ENCODE data around the gene DOCK1.

DNA sequence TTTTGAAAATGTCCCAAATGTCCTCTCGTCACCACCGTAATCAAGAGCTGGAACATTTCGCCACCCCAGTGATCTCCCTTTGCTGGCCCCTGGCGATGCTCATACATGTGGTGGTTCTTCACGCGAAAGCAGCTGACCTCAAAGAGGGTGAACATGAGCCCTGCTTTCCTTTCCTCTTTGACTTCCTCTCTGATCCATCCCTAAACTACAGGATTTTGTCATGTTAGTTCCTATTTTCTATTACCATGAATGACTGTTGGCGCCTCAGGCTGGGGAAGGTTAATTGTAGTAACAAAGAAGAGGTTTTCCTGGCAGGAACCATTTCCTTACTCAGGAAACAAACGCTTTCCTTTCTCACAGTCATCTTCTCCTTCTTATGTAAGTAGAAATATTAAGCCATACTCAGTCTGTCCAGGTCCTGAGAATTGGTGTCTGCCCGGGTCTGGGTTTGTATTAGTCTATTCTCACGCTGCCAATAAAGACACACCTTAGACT is 176.7 kb downstream of the DOCK1 start:
- no peak for TF ChIP-seq EZH2 (IDR thresholded peaks at IDR 0.05)
- TF ChIP-seq, protein P1, sequence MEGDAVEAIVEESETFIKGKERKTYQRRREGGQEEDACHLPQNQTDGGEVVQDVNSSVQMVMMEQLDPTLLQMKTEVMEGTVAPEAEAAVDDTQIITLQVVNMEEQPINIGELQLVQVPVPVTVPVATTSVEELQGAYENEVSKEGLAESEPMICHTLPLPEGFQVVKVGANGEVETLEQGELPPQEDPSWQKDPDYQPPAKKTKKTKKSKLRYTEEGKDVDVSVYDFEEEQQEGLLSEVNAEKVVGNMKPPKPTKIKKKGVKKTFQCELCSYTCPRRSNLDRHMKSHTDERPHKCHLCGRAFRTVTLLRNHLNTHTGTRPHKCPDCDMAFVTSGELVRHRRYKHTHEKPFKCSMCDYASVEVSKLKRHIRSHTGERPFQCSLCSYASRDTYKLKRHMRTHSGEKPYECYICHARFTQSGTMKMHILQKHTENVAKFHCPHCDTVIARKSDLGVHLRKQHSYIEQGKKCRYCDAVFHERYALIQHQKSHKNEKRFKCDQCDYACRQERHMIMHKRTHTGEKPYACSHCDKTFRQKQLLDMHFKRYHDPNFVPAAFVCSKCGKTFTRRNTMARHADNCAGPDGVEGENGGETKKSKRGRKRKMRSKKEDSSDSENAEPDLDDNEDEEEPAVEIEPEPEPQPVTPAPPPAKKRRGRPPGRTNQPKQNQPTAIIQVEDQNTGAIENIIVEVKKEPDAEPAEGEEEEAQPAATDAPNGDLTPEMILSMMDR (IDR thresholded peaks at IDR 0.05), result no peak
- no peak for TF ChIP-seq EZH2phosphoT487 (IDR thresholded peaks at IDR 0.05)
